DND-41 (cell line): ENCODE measurements around the gene GIPC2.

Experiments used
- EZH2 ChIP-seq: IDR thresholded peaks from 3 replicates; pipeline ENCODE4 v1.6.1; 2012; ENCODE audit warnings: borderline replicate concordance, low read depth, mild to moderate bottlenecking, moderate library complexity, low read length, inconsistent platforms; ENCODE audit not compliant: severe bottlenecking
- TF ChIP-seq, protein P1 (sequence below): IDR thresholded peaks from 2 replicates; pipeline ENCODE4 v1.5.1; 2012; ENCODE audit warnings: borderline replicate concordance, low read length, moderate library complexity, mild to moderate bottlenecking; ENCODE audit not compliant: poor library complexity, severe bottlenecking; ENCODE audit errors: extremely low read depth

GRCh38 chr1:78155121-78155520, 109.4 kb downstream of the GIPC2 start:
- TF ChIP-seq, protein P1, sequence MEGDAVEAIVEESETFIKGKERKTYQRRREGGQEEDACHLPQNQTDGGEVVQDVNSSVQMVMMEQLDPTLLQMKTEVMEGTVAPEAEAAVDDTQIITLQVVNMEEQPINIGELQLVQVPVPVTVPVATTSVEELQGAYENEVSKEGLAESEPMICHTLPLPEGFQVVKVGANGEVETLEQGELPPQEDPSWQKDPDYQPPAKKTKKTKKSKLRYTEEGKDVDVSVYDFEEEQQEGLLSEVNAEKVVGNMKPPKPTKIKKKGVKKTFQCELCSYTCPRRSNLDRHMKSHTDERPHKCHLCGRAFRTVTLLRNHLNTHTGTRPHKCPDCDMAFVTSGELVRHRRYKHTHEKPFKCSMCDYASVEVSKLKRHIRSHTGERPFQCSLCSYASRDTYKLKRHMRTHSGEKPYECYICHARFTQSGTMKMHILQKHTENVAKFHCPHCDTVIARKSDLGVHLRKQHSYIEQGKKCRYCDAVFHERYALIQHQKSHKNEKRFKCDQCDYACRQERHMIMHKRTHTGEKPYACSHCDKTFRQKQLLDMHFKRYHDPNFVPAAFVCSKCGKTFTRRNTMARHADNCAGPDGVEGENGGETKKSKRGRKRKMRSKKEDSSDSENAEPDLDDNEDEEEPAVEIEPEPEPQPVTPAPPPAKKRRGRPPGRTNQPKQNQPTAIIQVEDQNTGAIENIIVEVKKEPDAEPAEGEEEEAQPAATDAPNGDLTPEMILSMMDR: no peak
- no peak for TF ChIP-seq EZH2
